Measurements from ENCODE around the gene SAMHD1. TPM values are rescaled to one million over a fixed set of nuclear protein-coding genes. Genes with fewer than 3 reads are reported as not detected.
"Not testable (repeated sequence)": the region's sequence is repeated elsewhere in the genome, so short reads cannot be mapped to it uniquely, and the experiment has no call there.

Gene SAMHD1
- total RNA-seq, 1 donor: 203 TPM

DNA sequence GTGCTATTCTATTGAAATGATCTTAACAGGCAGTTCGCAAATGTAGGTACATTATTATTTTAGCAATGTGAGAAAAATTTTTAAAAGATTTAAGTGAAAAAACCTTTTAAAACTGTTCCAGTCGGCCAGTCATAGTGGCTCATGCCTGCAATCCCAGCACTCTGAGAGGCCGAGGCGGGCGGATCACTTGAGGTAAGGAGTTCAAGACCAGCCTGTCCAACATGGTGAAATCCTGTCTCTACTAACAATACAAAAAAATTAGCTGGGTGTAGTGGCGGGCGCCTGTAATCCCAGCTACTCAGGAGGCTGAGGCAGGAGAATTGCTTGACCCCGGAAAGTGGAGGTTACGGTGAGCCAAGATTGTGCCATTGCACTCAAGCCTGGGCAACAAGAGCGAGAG lies 45.9 kb downstream of the SAMHD1 start:
- not testable (repeated sequence) for H3K4me1 ChIP-seq (ENCODE audit: insufficient read depth, low read length); H3K9me3 ChIP-seq (ENCODE audit: low read depth, low read length); H3K27me3 ChIP-seq (ENCODE audit: insufficient read depth, low read length); H3K4me3 ChIP-seq (ENCODE audit: low read length)

DNA sequence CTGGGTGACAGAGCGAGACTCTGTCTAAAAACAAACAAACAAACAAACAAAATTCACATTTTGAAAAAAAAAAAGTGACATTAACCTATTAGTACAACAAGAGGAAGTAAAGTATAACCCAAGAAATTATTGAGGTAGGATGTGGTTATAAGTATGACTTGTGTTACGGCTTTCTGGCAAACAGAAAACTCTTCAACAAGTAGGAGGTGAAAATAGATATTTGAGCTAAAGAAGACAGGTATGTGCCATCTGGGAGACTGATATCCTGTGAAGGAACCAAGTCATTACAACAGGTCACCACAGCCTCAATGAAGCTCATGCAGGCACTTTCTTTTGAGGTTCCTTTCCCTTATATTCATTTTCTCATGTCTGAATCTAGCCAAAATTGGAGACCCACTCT lies 46.8 kb downstream of the SAMHD1 start:
- Histone ChIP-seq H3K9me3 (ENCODE audit: low read depth, low read length) (no peaks in the 10 kb centered on the region), H3K27me3 (ENCODE audit: insufficient read depth, low read length) (no peaks in the 10 kb centered on the region), H3K4me3 (ENCODE audit: low read length) (no peak overlapping the region), H3K4me1 (ENCODE audit: insufficient read depth, low read length) (no peaks in the 10 kb centered on the region)

DNA sequence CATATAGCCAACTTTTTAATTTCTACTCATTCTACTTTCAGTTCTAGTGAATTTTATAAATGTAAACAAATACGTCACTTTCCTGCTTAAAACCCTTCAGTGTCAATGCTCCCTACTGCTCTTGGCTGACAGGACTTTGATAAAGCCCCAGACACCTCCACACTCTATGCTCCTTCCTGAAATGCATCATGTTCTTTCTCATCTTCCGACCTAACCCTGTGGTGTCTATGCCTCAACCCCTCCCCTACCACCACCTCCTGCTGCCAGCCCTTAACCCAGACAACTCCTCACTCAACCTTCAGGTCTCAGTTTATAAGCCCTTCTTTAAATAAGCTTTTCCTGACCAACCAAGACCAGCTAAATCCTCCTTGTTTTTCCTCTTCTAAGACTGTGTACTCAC lies 56.5 kb downstream of the SAMHD1 start:
- H3K27me3 ChIP-seq (ENCODE audit: insufficient read depth, low read length): no peaks in the 10 kb centered on the region
- H3K4me1 ChIP-seq (ENCODE audit: insufficient read depth, low read length): no peaks in the 10 kb centered on the region
- no peak overlapping the region for H3K4me3 ChIP-seq (ENCODE audit: low read length)
- H3K9me3 ChIP-seq (ENCODE audit: low read depth, low read length): no peaks in the 10 kb centered on the region

DNA sequence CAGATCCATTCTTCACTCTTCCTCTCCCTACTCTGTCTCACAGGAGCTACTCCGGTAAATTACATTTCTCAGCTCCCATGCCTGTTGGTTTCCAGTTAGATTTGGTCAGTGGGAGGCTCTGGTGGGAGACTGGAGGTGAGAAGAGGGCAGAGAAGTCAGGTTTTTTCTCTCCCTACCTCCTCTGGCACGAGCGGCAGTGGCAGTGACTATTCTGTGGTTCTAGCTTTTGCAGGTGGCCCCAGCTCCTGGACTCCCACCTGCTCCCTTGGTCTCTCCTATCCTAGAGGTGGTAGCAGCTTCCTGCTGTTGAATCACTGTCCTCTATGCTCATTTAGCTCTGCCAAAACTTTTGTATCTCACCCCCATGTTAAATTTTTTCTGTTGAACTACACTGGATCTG lies 57.7 kb downstream of the SAMHD1 start:
- Histone ChIP-seq H3K4me1 (ENCODE audit: insufficient read depth, low read length) (no peaks in the 10 kb centered on the region), H3K4me3 (ENCODE audit: low read length) (no peak overlapping the region), H3K9me3 (ENCODE audit: low read depth, low read length) (no peaks in the 10 kb centered on the region), H3K27me3 (ENCODE audit: insufficient read depth, low read length) (no peaks in the 10 kb centered on the region)

DNA sequence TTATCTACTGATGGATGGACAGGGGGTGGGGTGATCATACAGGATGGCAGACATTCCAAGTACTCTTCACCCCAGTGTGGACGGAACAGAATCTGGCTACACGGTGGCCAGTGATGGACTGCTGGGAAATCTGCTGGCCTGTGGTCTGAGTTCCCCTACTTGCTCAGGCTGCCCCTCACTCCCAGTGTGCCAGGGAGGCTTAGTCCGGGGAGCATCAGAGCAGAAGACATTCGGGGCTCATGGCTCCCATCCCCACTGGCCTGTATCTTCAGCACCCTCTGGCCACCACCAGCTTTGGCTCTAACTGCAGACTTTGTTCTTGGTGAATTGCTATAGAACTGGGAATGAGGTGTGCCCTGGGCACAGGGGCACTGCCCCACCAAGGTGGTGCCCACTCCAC lies 60.3 kb downstream of the SAMHD1 start:
- Histone ChIP-seq H3K27me3 (ENCODE audit: insufficient read depth, low read length) (no peaks in the 10 kb centered on the region), H3K4me3 (ENCODE audit: low read length) (no peak overlapping the region), H3K4me1 (ENCODE audit: insufficient read depth, low read length) (peaks cover 7% of the 10 kb centered on the region), H3K9me3 (ENCODE audit: low read depth, low read length) (no peaks in the 10 kb centered on the region)

DNA sequence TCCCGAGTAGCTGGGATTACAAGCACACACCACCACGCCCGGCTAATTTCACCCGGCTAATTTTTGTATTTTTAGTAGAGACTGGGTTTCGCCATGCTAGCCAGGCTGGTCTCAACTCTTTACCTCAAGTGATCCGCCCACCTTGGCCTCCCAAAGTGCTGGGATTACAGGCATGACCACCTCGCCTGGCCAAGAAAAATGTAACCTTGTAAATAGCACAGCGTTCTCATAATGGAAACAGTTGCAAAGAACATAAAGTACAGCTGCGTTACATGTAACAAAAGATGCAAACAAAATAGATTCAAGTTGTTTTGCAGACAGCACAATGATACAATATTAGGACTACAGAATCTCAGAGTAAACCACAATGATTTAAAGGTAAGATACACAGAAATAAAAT lies 60.9 kb downstream of the SAMHD1 start:
- Histone ChIP-seq H3K27me3 (ENCODE audit: insufficient read depth, low read length) (no peaks in the 10 kb centered on the region), H3K4me3 (ENCODE audit: low read length) (no peak overlapping the region), H3K4me1 (ENCODE audit: insufficient read depth, low read length) (peaks cover 7% of the 10 kb centered on the region), H3K9me3 (ENCODE audit: low read depth, low read length) (no peaks in the 10 kb centered on the region)

DNA sequence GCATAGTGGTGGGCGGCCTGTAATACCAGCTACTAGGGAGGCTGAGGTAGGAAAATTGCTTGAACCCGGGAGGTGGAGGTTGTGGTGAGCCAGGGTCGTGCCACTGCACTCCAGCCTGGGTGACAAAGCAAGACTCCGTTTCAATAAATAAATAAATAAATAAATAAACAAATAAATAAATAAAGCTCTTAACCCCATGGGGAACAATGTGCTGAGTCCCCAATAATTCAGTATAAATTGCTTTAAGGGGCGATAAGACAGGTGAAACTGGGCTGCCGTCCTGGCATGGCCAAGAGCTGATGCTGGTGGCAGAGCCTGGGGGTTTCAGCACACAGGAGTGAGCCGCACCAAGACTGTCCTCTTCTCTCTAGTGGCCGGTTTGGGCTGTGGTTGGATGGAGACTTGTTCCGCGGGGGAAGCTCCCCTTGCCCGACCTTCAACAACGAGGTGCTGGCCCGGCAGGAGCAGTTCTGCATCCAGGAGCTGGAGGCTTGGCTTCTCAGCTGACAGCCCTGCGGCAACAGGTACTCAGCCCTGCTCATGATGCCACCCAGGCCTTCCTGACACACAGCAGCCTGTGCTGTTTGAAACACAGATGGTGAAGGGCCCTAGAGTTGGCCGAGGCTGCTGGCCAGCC lies 62.5 kb downstream of the SAMHD1 start:
- H3K9me3 ChIP-seq (ENCODE audit: low read depth, low read length): no peaks in the 10 kb centered on the region
- H3K27me3 ChIP-seq (ENCODE audit: insufficient read depth, low read length): no peaks in the 10 kb centered on the region
- no peak overlapping the region for H3K4me3 ChIP-seq (ENCODE audit: low read length)
- peaks cover 11% of the 10 kb centered on the region for H3K4me1 ChIP-seq (ENCODE audit: insufficient read depth, low read length)

DNA sequence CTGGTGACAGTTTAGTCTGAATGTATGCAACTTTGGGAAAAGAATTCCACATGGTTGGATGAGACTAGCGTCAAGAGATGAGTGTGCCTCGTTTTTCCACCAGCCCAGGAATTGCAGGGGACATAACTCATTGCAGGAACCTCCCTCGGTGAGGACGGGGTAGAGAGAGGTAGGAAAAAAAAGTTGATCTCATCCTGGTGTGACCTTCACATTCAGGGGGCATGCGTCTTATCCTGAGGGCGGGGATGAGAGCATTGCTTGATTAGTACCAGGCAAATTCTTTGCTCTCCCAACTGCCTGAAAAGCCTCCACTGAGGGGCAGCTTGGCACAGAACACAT lies 63.8 kb downstream of the SAMHD1 start:
- H3K27me3 ChIP-seq (ENCODE audit: insufficient read depth, low read length): no peaks in the 10 kb centered on the region
- no peak overlapping the region for H3K4me3 ChIP-seq (ENCODE audit: low read length)
- H3K9me3 ChIP-seq (ENCODE audit: low read depth, low read length): no peaks in the 10 kb centered on the region
- H3K4me1 ChIP-seq (ENCODE audit: insufficient read depth, low read length): peaks cover 11% of the 10 kb centered on the region

DNA sequence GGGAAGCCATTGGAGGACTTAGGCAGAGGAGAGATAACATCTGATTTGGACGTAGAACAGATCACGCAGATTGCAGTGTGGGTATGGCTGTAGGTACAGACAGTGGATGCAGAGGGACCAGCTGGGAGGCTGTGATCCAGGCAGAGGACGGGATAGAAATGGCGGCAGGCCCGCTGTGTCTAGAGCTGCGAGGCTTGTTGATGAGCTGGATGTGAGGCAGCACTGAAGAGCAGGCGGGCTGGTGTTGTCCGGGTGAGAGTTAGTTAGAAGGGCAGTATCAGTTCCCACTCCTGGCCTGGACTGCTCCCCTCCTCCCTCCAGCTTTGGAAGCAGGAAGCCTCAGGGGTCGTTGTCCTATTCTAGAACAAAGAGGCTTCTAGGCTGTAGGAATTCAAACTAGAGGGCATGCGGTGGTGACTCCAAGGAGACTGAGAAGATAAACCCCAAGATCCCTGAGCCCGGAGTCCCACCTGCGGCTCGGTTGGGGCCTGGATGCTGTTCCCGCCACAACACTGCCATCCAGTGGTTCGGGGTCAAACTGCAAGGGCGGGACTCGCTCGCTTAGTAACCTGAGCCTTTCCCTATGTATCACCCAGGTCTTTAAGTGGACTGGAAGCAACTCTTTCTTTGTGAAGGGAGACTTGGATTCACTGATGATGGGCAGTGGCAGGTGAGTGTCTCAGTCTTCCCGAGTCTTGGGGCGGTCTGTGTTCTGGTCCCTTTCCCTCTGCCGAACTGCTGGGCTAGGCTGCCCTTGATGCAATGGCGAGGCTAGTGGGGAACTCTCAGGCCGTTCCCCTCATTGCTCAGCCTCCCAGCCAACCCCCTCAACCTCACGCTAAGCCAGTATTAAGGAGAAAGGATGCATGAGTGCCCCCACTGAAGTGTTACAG lies 64.4 kb downstream of the SAMHD1 start:
- Histone ChIP-seq H3K27me3 (ENCODE audit: insufficient read depth, low read length) (no peaks in the 10 kb centered on the region), H3K9me3 (ENCODE audit: low read depth, low read length) (no peaks in the 10 kb centered on the region), H3K4me3 (ENCODE audit: low read length) (no peak overlapping the region), H3K4me1 (ENCODE audit: insufficient read depth, low read length) (peaks cover 11% of the 10 kb centered on the region)

DNA sequence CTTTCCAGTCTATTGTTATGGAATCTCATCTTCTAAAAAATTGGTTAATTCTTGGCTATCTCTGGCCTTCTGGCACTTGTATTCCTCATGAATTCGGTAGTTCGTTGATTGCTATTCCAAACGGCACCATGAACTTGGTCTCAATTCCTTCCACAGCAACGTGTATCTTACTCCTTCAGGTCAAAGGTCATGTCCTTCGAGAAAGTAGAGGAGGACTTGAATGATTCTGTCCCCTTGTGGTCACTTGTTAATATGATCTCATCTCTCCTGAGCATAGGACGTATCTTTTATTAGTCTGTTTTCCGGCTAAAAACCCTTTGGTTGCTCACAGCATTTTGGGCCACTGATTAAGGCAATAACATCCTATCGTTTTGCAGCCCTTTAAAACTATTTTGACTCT lies 66.2 kb downstream of the SAMHD1 start:
- Histone ChIP-seq H3K9me3 (ENCODE audit: low read depth, low read length) (no peaks in the 10 kb centered on the region), H3K4me3 (ENCODE audit: low read length) (no peak overlapping the region), H3K27me3 (ENCODE audit: insufficient read depth, low read length) (no peaks in the 10 kb centered on the region), H3K4me1 (ENCODE audit: insufficient read depth, low read length) (peaks cover 11% of the 10 kb centered on the region)

DNA sequence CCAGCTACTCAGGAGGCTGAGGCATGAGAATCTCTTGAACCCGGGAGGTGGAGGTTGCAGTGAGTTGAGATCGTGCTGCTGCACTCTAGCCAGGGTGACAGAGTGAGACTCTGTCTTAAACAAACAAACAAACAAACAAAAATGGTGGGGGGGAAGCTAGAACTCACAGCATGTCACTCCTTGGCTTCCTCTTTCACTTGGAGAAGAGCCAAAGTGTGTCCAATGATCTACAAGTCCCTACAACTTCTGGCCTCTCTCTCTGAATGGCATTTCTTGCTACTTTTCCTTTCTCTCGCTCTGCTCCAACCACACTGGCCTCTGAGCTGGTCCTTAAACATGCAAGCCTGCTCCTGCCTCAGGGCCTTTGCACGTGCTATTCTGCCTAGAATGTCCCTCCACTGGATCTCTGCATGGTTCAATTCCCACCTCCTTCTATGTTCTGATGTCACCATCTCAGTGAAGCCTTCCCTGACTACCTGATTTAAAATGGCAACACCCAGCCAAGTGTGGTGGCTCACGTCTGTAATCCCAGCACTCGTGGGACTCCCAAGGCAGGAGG lies 67.5 kb downstream of the SAMHD1 start:
- H3K4me3 ChIP-seq (ENCODE audit: low read length): no peak overlapping the region
- H3K9me3 ChIP-seq (ENCODE audit: low read depth, low read length): no peaks in the 10 kb centered on the region
- H3K4me1 ChIP-seq (ENCODE audit: insufficient read depth, low read length): peaks cover 11% of the 10 kb centered on the region
- no peaks in the 10 kb centered on the region for H3K27me3 ChIP-seq (ENCODE audit: insufficient read depth, low read length)

DNA sequence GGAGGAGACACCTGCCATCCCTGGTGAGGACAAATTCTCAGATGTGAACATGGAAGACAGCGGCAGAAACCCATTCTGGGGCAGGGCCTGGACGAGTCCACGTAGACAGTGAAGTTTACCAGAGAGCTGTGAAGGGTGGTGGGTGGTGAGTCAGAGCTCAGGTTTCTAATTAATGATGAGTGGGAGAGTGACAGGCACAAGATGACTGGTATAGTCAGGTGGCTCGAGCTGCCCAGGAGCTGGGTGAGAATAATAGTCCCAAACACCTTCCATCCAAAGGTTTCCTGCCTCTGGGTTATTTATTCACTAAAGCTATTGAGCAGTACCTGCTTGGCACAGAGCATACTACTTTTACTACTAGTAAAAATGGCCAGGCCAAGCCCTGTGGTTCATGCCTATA lies 69.6 kb downstream of the SAMHD1 start:
- Histone ChIP-seq H3K4me1 (ENCODE audit: insufficient read depth, low read length) (peaks cover 7% of the 10 kb centered on the region), H3K9me3 (ENCODE audit: low read depth, low read length) (no peaks in the 10 kb centered on the region), H3K4me3 (ENCODE audit: low read length) (no peak overlapping the region), H3K27me3 (ENCODE audit: insufficient read depth, low read length) (no peaks in the 10 kb centered on the region)

DNA sequence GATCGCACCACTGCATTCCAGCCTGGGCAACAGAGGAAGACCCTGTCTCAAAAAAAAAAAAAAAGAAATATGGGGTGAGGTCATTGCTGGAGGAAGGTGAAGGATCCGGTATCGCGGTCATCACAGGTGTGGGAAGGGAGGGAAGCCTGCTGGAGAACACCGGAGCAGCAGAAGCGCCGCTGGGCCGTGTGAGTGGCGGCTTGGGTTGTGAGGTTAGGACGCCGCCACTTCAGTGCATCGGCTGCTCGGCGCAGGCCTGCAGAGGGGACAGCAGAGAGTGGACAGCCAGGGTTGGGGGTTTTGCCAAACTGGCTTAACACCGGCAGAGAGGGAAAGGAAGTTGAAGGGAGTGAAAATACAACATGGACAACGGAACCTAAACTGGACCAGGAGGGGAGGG lies 70.2 kb downstream of the SAMHD1 start:
- Histone ChIP-seq H3K9me3 (ENCODE audit: low read depth, low read length) (no peaks in the 10 kb centered on the region), H3K4me1 (ENCODE audit: insufficient read depth, low read length) (peaks cover 4% of the 10 kb centered on the region), H3K27me3 (ENCODE audit: insufficient read depth, low read length) (no peaks in the 10 kb centered on the region), H3K4me3 (ENCODE audit: low read length) (no peak overlapping the region)

DNA sequence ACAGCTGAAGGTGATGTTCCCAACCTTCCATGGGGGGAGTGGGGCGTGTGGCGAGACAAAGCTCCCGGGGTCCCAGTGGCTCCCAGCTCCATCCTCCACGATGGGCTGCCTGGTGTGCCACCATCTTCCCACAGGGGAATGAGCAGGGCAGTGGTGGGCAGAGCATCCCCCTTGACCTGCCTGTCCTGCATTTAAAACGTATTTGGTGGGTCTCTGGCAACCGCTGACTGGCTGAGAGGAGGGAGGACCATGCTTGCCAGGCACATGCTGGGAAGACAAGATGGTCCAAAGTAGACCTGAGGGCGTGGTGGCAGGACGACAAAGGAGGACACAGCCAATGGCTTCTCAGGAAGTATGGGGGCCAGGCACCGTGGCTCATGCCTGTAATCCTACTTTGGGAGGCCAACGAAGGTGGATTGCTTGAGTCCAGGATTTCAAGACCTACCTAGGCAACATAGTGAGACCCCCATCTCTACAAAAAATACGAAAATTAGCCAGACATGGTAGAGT lies 70.7 kb downstream of the SAMHD1 start:
- Histone ChIP-seq H3K4me1 (ENCODE audit: insufficient read depth, low read length) (peaks cover 4% of the 10 kb centered on the region), H3K9me3 (ENCODE audit: low read depth, low read length) (no peaks in the 10 kb centered on the region), H3K27me3 (ENCODE audit: insufficient read depth, low read length) (no peaks in the 10 kb centered on the region), H3K4me3 (ENCODE audit: low read length) (no peak overlapping the region)

DNA sequence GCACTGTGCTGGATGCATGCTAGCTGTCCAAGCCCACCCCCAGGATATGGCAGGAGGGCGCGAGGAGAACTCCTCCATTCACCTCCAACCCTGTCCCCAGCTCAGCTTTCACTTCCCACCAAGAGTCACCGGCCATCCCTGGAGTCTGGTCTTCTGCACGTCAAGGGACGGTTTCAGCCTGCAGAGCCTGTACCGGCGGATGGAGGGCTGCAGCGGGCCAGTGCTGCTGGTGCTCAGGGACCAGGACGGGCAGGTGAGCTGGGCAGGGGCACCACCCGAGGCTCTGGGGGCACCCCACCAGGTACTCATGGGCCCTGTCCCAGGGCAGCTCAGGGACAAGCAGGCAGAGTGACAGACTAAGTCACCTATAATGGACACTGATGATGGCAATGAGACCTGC lies 72.6 kb downstream of the SAMHD1 start:
- Histone ChIP-seq H3K4me1 (ENCODE audit: insufficient read depth, low read length) (no peaks in the 10 kb centered on the region), H3K9me3 (ENCODE audit: low read depth, low read length) (no peaks in the 10 kb centered on the region), H3K4me3 (ENCODE audit: low read length) (no peak overlapping the region), H3K27me3 (ENCODE audit: insufficient read depth, low read length) (no peaks in the 10 kb centered on the region)
